ENCODE data around the gene HSPB6.

- TF ChIP-seq CTCF (conservative IDR thresholded peaks at IDR 0.05 in 1 of 2, IDR thresholded peaks at IDR 0.05 in 1 of 2; ENCODE audit: extremely low read depth in 1 of 2, insufficient read depth in 1 of 2, low read depth in 1 of 2, low read length in 2 of 2) (peak in 1 of 2 donors; percentile 18), EZH2 (IDR thresholded peaks at IDR 0.05; ENCODE audit: borderline replicate concordance, low read length) (no peak)
Measured at GRCh38 chr19:35740423-35741202, 16.2 kb downstream of the HSPB6 start.

All from mammary epithelial cell (primary cell).